ENCODE results near the gene ZNF140. TPM values are rescaled to one million over a fixed set of nuclear protein-coding genes. Genes with fewer than 3 reads are reported as not detected.
A peak's percentile ranks its signal among the peaks of the same experiment; 100 is the strongest.

The ZNF140 gene
- total and polyA plus RNA-seq, 2 of the 13 experiments (the other 11 are each of a cell fraction or from before 2014, with no cell fraction given), result 8.7 to 13.5 TPM

DNA sequence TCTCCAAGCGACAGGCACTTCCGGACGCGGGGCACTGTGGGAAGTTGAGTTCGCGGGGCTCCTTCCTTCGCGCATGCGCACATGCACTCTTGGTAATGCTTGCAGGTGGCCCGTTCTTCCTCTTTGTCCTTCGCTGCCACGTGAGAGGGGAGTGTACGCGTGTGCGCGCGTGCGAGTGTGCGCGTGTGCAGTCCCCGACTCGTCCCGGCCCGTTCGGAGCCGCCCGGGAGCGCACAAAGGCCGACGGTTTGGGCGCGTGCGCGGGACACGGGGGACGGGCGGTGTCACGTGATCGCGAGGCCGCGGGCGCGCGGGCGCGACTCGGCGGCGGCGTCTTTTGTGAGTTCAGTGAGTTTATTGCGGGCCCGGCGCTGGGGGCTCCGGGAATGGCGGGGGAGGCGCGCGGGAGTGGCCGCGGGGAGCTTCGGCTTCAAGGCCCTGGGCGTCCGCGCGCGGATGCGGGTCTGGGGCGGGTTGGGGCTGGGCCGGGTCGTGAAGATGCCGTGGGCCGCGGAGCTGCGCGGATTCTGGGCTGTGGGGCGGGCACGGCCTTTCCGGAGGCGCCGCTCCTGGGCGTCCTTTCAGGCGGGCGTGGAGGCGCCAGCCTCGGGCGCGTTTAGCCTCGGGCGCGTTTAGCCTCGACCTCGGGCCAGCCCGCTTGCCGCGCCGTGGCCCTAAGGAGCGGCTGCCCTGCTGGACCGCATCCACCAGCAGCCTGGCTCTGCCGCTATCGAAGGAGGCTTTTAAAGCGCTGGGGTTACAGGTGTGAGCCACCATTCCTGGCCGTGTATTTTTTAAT, 43.3 kb upstream of the ZNF140 start, which contains the start of gene ZNF84 (continued):
- TF ChIP-seq KLF13 (CRISPR knock-in tag; IDR thresholded peaks at IDR 0.05) (no peak), PHF5A (CRISPR knock-in tag; IDR thresholded peaks at IDR 0.05; ENCODE audit: low read depth, unreplicated experiment) (no peak), TOPORS (CRISPR knock-in tag; IDR thresholded peaks at IDR 0.05) (peak; percentile 68; the same call in 1 of the 2 replicates), ZNF556 (CRISPR knock-in tag; IDR thresholded peaks at IDR 0.05; ENCODE audit: borderline replicate concordance) (peak; percentile 82), JUND (CRISPR knock-in tag; IDR thresholded peaks at IDR 0.05) (no peak), ZNF44 (CRISPR knock-in tag; IDR thresholded peaks at IDR 0.05) (peak; percentile 55; the same call in 1 of the 2 replicates), GFI1 (CRISPR knock-in tag; IDR thresholded peaks at IDR 0.05; ENCODE audit: borderline replicate concordance) (no peak; the same call in 1 of the 2 replicates), MYNN (CRISPR knock-in tag; IDR thresholded peaks at IDR 0.05; ENCODE audit: low read depth) (no peak), ZSCAN30 (CRISPR knock-in tag; IDR thresholded peaks at IDR 0.05) (no peak), TBL1XR1 (IDR thresholded peaks at IDR 0.05; ENCODE audit: borderline replicate concordance, low read length, partially characterized antibody) (no peak), RNF2 (conservative IDR thresholded peaks at IDR 0.05; ENCODE audit: low read depth) (peak; percentile 49), ZFP41 (CRISPR knock-in tag; IDR thresholded peaks at IDR 0.05; ENCODE audit: borderline replicate concordance) (no peak; the same call in 1 of the 2 replicates), NFKB2 (CRISPR knock-in tag; IDR thresholded peaks at IDR 0.05; ENCODE audit: borderline replicate concordance) (peak; percentile 77; the same call in 1 of the 2 replicates), CREM (IDR thresholded peaks at IDR 0.05) (peak; percentile 86), CREM (CRISPR knock-in tag; IDR thresholded peaks at IDR 0.05) (no peak), SRSF4 (IDR thresholded peaks at IDR 0.05; ENCODE audit: low read depth, low read length, poor library complexity, severe bottlenecking) (no peak)
- TF ChIP-seq, protein P1, sequence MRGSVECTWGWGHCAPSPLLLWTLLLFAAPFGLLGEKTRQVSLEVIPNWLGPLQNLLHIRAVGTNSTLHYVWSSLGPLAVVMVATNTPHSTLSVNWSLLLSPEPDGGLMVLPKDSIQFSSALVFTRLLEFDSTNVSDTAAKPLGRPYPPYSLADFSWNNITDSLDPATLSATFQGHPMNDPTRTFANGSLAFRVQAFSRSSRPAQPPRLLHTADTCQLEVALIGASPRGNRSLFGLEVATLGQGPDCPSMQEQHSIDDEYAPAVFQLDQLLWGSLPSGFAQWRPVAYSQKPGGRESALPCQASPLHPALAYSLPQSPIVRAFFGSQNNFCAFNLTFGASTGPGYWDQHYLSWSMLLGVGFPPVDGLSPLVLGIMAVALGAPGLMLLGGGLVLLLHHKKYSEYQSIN (CRISPR knock-in tag; IDR thresholded peaks at IDR 0.05; ENCODE audit: borderline replicate concordance), result no peak
- TF ChIP-seq, protein P2, sequence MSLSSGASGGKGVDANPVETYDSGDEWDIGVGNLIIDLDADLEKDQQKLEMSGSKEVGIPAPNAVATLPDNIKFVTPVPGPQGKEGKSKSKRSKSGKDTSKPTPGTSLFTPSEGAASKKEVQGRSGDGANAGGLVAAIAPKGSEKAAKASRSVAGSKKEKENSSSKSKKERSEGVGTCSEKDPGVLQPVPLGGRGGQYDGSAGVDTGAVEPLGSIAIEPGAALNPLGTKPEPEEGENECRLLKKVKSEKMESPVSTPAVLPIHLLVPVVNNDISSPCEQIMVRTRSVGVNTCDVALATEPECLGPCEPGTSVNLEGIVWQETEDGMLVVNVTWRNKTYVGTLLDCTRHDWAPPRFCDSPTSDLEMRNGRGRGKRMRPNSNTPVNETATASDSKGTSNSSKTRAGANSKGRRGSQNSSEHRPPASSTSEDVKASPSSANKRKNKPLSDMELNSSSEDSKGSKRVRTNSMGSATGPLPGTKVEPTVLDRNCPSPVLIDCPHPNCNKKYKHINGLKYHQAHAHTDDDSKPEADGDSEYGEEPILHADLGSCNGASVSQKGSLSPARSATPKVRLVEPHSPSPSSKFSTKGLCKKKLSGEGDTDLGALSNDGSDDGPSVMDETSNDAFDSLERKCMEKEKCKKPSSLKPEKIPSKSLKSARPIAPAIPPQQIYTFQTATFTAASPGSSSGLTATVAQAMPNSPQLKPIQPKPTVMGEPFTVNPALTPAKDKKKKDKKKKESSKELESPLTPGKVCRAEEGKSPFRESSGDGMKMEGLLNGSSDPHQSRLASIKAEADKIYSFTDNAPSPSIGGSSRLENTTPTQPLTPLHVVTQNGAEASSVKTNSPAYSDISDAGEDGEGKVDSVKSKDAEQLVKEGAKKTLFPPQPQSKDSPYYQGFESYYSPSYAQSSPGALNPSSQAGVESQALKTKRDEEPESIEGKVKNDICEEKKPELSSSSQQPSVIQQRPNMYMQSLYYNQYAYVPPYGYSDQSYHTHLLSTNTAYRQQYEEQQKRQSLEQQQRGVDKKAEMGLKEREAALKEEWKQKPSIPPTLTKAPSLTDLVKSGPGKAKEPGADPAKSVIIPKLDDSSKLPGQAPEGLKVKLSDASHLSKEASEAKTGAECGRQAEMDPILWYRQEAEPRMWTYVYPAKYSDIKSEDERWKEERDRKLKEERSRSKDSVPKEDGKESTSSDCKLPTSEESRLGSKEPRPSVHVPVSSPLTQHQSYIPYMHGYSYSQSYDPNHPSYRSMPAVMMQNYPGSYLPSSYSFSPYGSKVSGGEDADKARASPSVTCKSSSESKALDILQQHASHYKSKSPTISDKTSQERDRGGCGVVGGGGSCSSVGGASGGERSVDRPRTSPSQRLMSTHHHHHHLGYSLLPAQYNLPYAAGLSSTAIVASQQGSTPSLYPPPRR (CRISPR knock-in tag; IDR thresholded peaks at IDR 0.05; ENCODE audit: borderline replicate concordance), result no peak
- TF ChIP-seq, protein P3, sequence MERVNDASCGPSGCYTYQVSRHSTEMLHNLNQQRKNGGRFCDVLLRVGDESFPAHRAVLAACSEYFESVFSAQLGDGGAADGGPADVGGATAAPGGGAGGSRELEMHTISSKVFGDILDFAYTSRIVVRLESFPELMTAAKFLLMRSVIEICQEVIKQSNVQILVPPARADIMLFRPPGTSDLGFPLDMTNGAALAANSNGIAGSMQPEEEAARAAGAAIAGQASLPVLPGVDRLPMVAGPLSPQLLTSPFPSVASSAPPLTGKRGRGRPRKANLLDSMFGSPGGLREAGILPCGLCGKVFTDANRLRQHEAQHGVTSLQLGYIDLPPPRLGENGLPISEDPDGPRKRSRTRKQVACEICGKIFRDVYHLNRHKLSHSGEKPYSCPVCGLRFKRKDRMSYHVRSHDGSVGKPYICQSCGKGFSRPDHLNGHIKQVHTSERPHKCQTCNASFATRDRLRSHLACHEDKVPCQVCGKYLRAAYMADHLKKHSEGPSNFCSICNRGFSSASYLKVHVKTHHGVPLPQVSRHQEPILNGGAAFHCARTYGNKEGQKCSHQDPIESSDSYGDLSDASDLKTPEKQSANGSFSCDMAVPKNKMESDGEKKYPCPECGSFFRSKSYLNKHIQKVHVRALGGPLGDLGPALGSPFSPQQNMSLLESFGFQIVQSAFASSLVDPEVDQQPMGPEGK (CRISPR knock-in tag; IDR thresholded peaks at IDR 0.05), result peak; percentile 57
- TF ChIP-seq, protein P4, sequence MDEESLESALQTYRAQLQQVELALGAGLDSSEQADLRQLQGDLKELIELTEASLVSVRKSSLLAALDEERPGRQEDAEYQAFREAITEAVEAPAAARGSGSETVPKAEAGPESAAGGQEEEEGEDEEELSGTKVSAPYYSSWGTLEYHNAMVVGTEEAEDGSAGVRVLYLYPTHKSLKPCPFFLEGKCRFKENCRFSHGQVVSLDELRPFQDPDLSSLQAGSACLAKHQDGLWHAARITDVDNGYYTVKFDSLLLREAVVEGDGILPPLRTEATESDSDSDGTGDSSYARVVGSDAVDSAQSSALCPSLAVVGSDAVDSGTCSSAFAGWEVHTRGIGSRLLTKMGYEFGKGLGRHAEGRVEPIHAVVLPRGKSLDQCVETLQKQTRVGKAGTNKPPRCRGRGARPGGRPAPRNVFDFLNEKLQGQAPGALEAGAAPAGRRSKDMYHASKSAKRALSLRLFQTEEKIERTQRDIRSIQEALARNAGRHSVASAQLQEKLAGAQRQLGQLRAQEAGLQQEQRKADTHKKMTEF (CRISPR knock-in tag; IDR thresholded peaks at IDR 0.05), result peak; percentile 89

All from HepG2 (cell line).